GM23338 (cell line): ENCODE data around the gene MTRF1L. TPM values are rescaled to one million over a fixed set of nuclear protein-coding genes. Genes with fewer than 3 reads are reported as not detected.
"Not testable (repeated sequence)": the region's sequence is repeated elsewhere in the genome, so short reads cannot be mapped to it uniquely, and the experiment has no call there.

Experiments
- ATAC-seq: fragments of 200-7000 bp; cut with Tn5 transposase; 3 replicates; pipeline ENCODE4 v1.9.1; 2020
- DNase-seq: peaks from one replicate; pipeline ENCODE4 v3.0.0-alpha.2; 2015; ENCODE audit warnings: low spot score
- H2AFZ ChIP-seq: fragments of 200-600 bp; sonication (generic); 2 replicates; pipeline ENCODE4 v1.8.0; 2016; ENCODE audit warnings: antibody characterized with exemption, mild to moderate bottlenecking, moderate library complexity
- H3F3A ChIP-seq: fragments of 200-600 bp; sonication (generic); replicated peaks from 2 replicates; pipeline ENCODE4 v1.8.0; 2017; ENCODE audit warnings: antibody characterized with exemption, mixed run types, low read depth
- H3K27ac ChIP-seq: fragments of 200-600 bp; sonication (generic); 2 replicates; pipeline ENCODE4 v1.6.1; 2016; ENCODE audit warnings: low read depth
- H3K27me3 ChIP-seq: fragments of 200-600 bp; sonication (generic); 2 replicates; pipeline ENCODE4 v1.8.0; 2016; ENCODE audit warnings: mild to moderate bottlenecking, mixed run types, moderate library complexity; ENCODE audit not compliant: insufficient read depth
- H3K36me3 ChIP-seq: fragments of 200-600 bp; sonication (generic); 2 replicates; pipeline ENCODE4 v1.8.0; 2016; ENCODE audit warnings: mild to moderate bottlenecking; ENCODE audit not compliant: insufficient read depth
- H3K4me1 ChIP-seq: fragments of 200-600 bp; sonication (generic); 2 replicates; pipeline ENCODE4 v1.8.0; 2016; ENCODE audit warnings: mild to moderate bottlenecking, moderate library complexity; ENCODE audit not compliant: insufficient read depth
- H3K4me2 ChIP-seq: fragments of 200-600 bp; sonication (generic); 2 replicates; pipeline ENCODE4 v1.7.1; 2017; ENCODE audit warnings: mixed run types
- H3K4me3 ChIP-seq: fragments of 200-600 bp; sonication (generic); 2 replicates; pipeline ENCODE4 v1.6.1; 2016; ENCODE audit warnings: mixed run types
- H3K79me2 ChIP-seq: fragments of 200-600 bp; sonication (generic); replicated peaks from 2 replicates; pipeline ENCODE4 v1.8.0; 2017; ENCODE audit warnings: mild to moderate bottlenecking; ENCODE audit not compliant: insufficient read depth
- H3K9me2 ChIP-seq: fragments of 200-600 bp; sonication (generic); 2 replicates; pipeline ENCODE4 v1.8.0; 2017; ENCODE audit not compliant: insufficient read depth
- H4K20me1 ChIP-seq: fragments of 200-600 bp; sonication (generic); replicated peaks from 2 replicates; pipeline ENCODE4 v1.8.0; 2017; ENCODE audit warnings: mild to moderate bottlenecking; ENCODE audit not compliant: insufficient read depth
- H3K27ac Mint-ChIP-seq: 2 replicates; pipeline ENCODE4 v1.8.0; 2020; ENCODE audit warnings: inconsistent platforms, mild to moderate bottlenecking, moderate library complexity, mixed read lengths
- H3K27me3 Mint-ChIP-seq: 3 replicates; pipeline ENCODE4 v1.8.0; 2022; ENCODE audit warnings: low read depth, mild to moderate bottlenecking, moderate library complexity, mixed read lengths, inconsistent platforms; ENCODE audit not compliant: insufficient read depth, poor library complexity
- H3K36me3 Mint-ChIP-seq: 3 replicates; pipeline ENCODE4 v1.8.0; 2021; ENCODE audit warnings: low read depth, mild to moderate bottlenecking, inconsistent platforms, moderate library complexity, mixed read lengths
- H3K4me1 Mint-ChIP-seq: 3 replicates; pipeline ENCODE4 v1.8.0; 2020; ENCODE audit warnings: mild to moderate bottlenecking, inconsistent platforms, mixed read lengths
- H3K4me3 Mint-ChIP-seq: 3 replicates; pipeline ENCODE4 v1.8.0; 2021; ENCODE audit warnings: moderate library complexity, mild to moderate bottlenecking, inconsistent platforms, mixed read lengths
- H3K9me3 Mint-ChIP-seq: 3 replicates; pipeline ENCODE4 v1.8.0; 2020; ENCODE audit warnings: moderate library complexity, mild to moderate bottlenecking, inconsistent platforms, mixed read lengths
- CREB1 ChIP-seq: fragments of 250-450 bp; sonication (Bioruptor Pico); IDR thresholded peaks from 2 replicates; pipeline ENCODE4 v1.5.0; 2020; ENCODE audit warnings: low read depth, mild to moderate bottlenecking, moderate library complexity
- EZH2phosphoT487 ChIP-seq: fragments of 200-600 bp; sonication (generic); IDR thresholded peaks from one replicate; pipeline ENCODE4 v1.8.1; 2018; ENCODE audit warnings: antibody characterized with exemption; ENCODE audit not compliant: unreplicated experiment
- JUNB ChIP-seq: IDR thresholded peaks from one replicate; pipeline ENCODE4 v1.6.1; 2016; ENCODE audit warnings: antibody characterized with exemption; ENCODE audit not compliant: unreplicated experiment
- NANOG ChIP-seq: IDR thresholded peaks from 2 replicates; pipeline ENCODE4 v1.6.1; 2016; ENCODE audit warnings: antibody characterized with exemption, borderline replicate concordance
- POLR2AphosphoS5 ChIP-seq: IDR thresholded peaks from 2 replicates; pipeline ENCODE4 v1.6.1; 2016; ENCODE audit warnings: antibody characterized with exemption, low read depth
- REST ChIP-seq: IDR thresholded peaks from one replicate; pipeline ENCODE4 v1.6.1; 2018; ENCODE audit warnings: antibody characterized with exemption; ENCODE audit not compliant: unreplicated experiment
- STAT1 ChIP-seq: IDR thresholded peaks from one replicate; pipeline ENCODE4 v1.6.1; 2016; ENCODE audit warnings: antibody characterized with exemption; ENCODE audit not compliant: unreplicated experiment
- ZNF331 ChIP-seq: fragments of 250-450 bp; sonication (Bioruptor Pico); IDR thresholded peaks from 2 replicates; pipeline ENCODE4 v1.5.0; 2020; ENCODE audit warnings: low read depth, mild to moderate bottlenecking, moderate library complexity
- polyA plus RNA-seq: library from polyadenylated mRNA; unstranded; fragments of >200 nt; fragmentation: Nextera tagmentation; extraction: Ambion mirVana; gene quantifications from 2 replicates; pipeline ENCODE4 v1.2.1, GENCODE V29; 2016
- total RNA-seq: library from RNA; depleted of rRNA; stranded (reverse); fragments of >200 nt; shearing (Covaris generic); gene quantifications from 2 replicates; pipeline ENCODE4 v1.2.3, GENCODE V29; 2014
- TF ChIP-seq, protein P1 (sequence below), 2 experiments: fragments of 200-600 bp in 1 of 2; sonication (generic) in 1 of 2; conservative IDR thresholded peaks; 2 replicates each; pipeline versions ENCODE4 v1.5.1 to v1.6.1; 2016 to 2017; ENCODE audit warnings: antibody characterized with exemption in 2 of 2, low read depth in 2 of 2, mild to moderate bottlenecking in 2 of 2, moderate library complexity in 1 of 2

MTRF1L gene
- total and polyA plus RNA-seq, 2 experiments from 2014 or later, result 20.5 to 28.3 TPM

GRCh38 chr6:152969688-152970418, 32.7 kb downstream of the MTRF1L start:
- DNase-seq (no peak), ATAC-seq (no peak)
- H3K4me3 ChIP-seq, result no peak overlapping the region
- TF ChIP-seq, protein P1, sequence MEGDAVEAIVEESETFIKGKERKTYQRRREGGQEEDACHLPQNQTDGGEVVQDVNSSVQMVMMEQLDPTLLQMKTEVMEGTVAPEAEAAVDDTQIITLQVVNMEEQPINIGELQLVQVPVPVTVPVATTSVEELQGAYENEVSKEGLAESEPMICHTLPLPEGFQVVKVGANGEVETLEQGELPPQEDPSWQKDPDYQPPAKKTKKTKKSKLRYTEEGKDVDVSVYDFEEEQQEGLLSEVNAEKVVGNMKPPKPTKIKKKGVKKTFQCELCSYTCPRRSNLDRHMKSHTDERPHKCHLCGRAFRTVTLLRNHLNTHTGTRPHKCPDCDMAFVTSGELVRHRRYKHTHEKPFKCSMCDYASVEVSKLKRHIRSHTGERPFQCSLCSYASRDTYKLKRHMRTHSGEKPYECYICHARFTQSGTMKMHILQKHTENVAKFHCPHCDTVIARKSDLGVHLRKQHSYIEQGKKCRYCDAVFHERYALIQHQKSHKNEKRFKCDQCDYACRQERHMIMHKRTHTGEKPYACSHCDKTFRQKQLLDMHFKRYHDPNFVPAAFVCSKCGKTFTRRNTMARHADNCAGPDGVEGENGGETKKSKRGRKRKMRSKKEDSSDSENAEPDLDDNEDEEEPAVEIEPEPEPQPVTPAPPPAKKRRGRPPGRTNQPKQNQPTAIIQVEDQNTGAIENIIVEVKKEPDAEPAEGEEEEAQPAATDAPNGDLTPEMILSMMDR (conservative IDR thresholded peaks at IDR 0.05; ENCODE audit: low read depth in 2 of 2), result no peak
- TF ChIP-seq CREB1 (CRISPR knock-in tag) (no peak), ZNF331 (CRISPR knock-in tag) (no peak), EZH2phosphoT487 (no peak), JUNB (no peak), POLR2AphosphoS5 (peak; percentile 34), REST (no peak), STAT1 (no peak), NANOG (no peak)
- Mint-ChIP-seq H3K4me3 (no peak overlapping the region), H3K4me1 (peaks cover under 1% of the 10 kb centered on the region; the same call in 1 of the 3 replicates), H3K9me3 (peaks cover 4% of the 10 kb centered on the region; the same call in 2 of the 3 replicates), H3K27me3 (no peaks in the 10 kb centered on the region), H3K27ac (no peak overlapping the region), H3K36me3 (peaks cover 55% of the 10 kb centered on the region)
- no peaks in the 10 kb centered on the region; the same call in 1 of the 2 replicates for H3F3A ChIP-seq
- no peak overlapping the region for H3K4me2 ChIP-seq
- H3K27ac ChIP-seq, result peak overlapping the region; percentile 16; the same call in 1 of the 2 replicates
- H4K20me1 ChIP-seq, result peaks cover 36% of the 10 kb centered on the region
- H2AFZ ChIP-seq, result no peak overlapping the region
- H3K9me2 ChIP-seq, result no peaks in the 10 kb centered on the region
- no peaks in the 10 kb centered on the region for H3K27me3 ChIP-seq
- H3K36me3 ChIP-seq, result peaks cover 47% of the 10 kb centered on the region
- no peaks in the 10 kb centered on the region for H3K4me1 ChIP-seq
- H3K79me2 ChIP-seq, result peaks cover 28% of the 10 kb centered on the region

GRCh38 chr6:152966168-152966894, 36.2 kb downstream of the MTRF1L start:
- H3K4me1 ChIP-seq, result not testable (repeated sequence)

More at GRCh38 chr6:152966168-152966894, 36.2 kb downstream of the MTRF1L start:
- not testable (repeated sequence) for H3K9me2 ChIP-seq, H3K27ac Mint-ChIP-seq, H3K4me2 ChIP-seq, H3K27ac ChIP-seq, H3F3A ChIP-seq, H3K4me3 Mint-ChIP-seq, ATAC-seq, H3K27me3 Mint-ChIP-seq, H3K4me1 Mint-ChIP-seq, H3K4me3 ChIP-seq, H2AFZ ChIP-seq, H3K79me2 ChIP-seq, H4K20me1 ChIP-seq, H3K27me3 ChIP-seq, H3K9me3 Mint-ChIP-seq, DNase-seq
- H3K36me3 Mint-ChIP-seq, result peaks cover 22% of the 10 kb centered on the region
- H3K36me3 ChIP-seq, result peaks cover 12% of the 10 kb centered on the region
